HAP-1 (cell line): Measurements from ENCODE around the gene MSX1.

Source experiments
- DNase-seq, 2 experiments: peaks; one replicate each; pipeline ENCODE4 v3.0.0-alpha.2; 2016 to 2020; ENCODE audit warnings: low spot score in 2 of 2
- H3K27me3 ChIP-seq: fragments of 250-450 bp; sonication (Bioruptor Pico); 2 replicates; pipeline ENCODE4 v1.5.1; 2020; ENCODE audit warnings: low read depth, mild to moderate bottlenecking, moderate library complexity
- H3K36me3 ChIP-seq: fragments of 250-450 bp; sonication (Bioruptor Pico); replicated peaks from 2 replicates; pipeline ENCODE4 v1.5.1; 2020; ENCODE audit warnings: mild to moderate bottlenecking
- H3K4me1 ChIP-seq: fragments of 250-450 bp; sonication (Bioruptor Pico); 2 replicates; pipeline ENCODE4 v1.5.1; 2020; ENCODE audit warnings: mild to moderate bottlenecking
- H3K4me3 ChIP-seq: fragments of 250-450 bp; sonication (Bioruptor Pico); 2 replicates; pipeline ENCODE4 v1.5.1; 2020; ENCODE audit warnings: mild to moderate bottlenecking, moderate library complexity
- H3K9me3 ChIP-seq: fragments of 250-450 bp; sonication (Bioruptor Pico); 2 replicates; pipeline ENCODE4 v1.5.1; 2020; ENCODE audit warnings: mild to moderate bottlenecking, moderate library complexity
- in situ Hi-C: fragments of 300-500 bp; cut with MboI; formaldehyde crosslinking; loops from 3 replicates; pipeline ENCODE4 v1.14.3; 2020; ENCODE audit warnings: low sequenced_read_pairs, inconsistent platforms, mixed read lengths

MSX1 gene

DNA sequence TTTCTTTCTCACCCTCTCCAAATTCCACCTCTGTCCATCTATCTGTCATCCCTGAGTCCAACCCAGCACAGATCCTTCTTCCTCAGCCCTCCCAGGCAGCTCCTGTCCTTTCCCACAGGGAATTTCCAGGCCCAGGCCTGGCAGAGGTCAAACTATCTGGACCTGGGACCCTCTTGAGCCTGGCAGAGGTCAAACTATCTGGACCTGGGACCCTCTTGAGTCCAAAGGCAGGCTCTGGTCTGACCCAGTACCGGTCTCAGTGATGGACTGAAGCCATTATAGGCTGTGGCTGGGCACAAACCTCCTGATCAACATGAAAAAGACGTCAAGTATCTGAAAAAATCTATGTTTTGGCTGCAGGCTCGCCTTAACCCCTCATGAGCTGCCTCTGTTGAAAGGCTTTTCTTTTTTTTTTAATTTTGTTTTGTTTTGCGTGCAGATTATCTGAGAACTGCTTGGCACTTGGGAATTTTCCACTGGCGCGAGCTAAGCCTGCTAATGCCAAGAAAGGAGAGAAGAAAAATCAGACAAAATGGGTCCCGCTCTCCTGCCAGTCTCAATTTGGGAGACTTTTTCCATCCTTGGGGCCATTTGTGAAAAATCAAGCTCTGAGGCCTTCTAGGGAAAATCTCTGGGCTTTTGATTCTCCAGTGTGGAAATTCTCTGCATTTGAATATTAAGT is 31.2 kb downstream of the MSX1 start:
- H3K4me1 ChIP-seq = no peaks in the 10 kb centered on the region
- DNase-seq = no peak
- no peak overlapping the region for H3K4me3 ChIP-seq
- no peaks in the 10 kb centered on the region for H3K9me3 ChIP-seq
- peaks cover 7% of the 10 kb centered on the region; the same call in 1 of the 2 replicates for H3K27me3 ChIP-seq
- in situ Hi-C loops = no loop called here
- no peaks in the 10 kb centered on the region for H3K36me3 ChIP-seq

DNA sequence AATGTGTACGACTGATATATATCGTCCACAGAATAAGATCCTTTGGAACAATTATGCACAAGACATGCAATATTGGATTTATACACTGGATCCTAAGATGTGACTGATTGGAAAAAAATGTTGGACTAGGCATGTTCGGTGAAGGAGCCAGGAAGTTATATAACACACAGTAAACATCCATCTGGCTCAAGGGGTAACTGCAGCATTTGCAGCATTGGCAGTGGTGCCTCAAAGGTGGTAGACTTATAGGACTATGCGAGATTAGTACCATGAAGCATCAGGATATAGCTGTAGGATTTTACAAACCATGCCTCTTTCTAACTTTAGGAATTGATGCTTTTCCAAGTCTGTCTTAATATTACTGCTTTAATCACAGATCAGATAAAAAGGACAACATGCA is 34.3 kb downstream of the MSX1 start:
- H3K27me3 ChIP-seq = no peaks in the 10 kb centered on the region
- H3K4me3 ChIP-seq = no peak overlapping the region
- in situ Hi-C loops = no loop called here
- DNase-seq = no peak
- H3K4me1 ChIP-seq = no peaks in the 10 kb centered on the region
- no peaks in the 10 kb centered on the region for H3K9me3 ChIP-seq
- H3K36me3 ChIP-seq = no peaks in the 10 kb centered on the region

DNA sequence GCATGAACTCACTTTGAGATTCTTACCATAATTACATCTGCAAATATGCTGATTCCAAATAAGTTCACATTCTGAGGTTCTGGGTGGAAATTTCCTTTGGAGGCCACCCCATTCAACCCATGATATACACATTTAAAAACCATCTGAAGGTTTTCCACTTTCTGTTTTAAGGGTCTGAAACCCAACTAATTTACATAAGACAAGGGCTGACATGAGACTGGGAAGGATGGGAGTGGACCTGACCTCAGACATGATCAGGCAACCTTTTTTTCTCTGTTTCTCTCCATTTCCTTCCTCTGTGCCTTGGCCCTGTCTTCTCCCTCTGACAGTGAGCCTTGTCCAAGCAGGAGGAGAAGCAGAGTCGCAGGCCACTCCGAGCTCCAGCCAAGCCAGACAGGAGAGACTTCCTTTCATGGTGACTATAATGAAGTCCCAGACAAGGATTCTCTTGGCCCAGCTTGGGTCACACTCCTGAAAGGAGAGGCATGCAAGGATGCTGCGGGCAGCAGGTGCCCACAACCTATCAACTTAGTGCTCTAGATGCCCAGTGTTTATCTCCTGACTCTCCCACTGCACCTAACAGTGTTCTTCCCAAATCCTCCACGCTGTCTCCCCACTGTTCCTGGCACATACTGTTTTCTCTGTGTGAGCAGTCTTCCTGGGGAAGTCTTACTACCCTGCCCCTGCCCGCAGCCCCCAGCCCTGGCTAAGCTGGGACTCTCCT is 39.9 kb downstream of the MSX1 start:
- no peak for DNase-seq
- Histone ChIP-seq H3K4me1 (no peaks in the 10 kb centered on the region), H3K27me3 (no peaks in the 10 kb centered on the region; the same call in none of the 2 replicates), H3K36me3 (no peaks in the 10 kb centered on the region), H3K4me3 (no peak overlapping the region), H3K9me3 (no peaks in the 10 kb centered on the region)
- in situ Hi-C loops = no loop called here

- DNase-seq = no peak
- no peaks in the 10 kb centered on the region for H3K9me3 ChIP-seq
- peaks cover 8% of the 10 kb centered on the region for H3K27me3 ChIP-seq
- in situ Hi-C loops = no loop called here
- H3K4me1 ChIP-seq = no peaks in the 10 kb centered on the region
- H3K36me3 ChIP-seq = no peaks in the 10 kb centered on the region
- no peak overlapping the region for H3K4me3 ChIP-seq
Measured at GRCh38 chr4:4901877-4902276, 42.4 kb downstream of the MSX1 start.

- no peak for DNase-seq
- Histone ChIP-seq H3K4me1 (no peaks in the 10 kb centered on the region), H3K4me3 (no peak overlapping the region), H3K27me3 (no peaks in the 10 kb centered on the region), H3K9me3 (no peaks in the 10 kb centered on the region), H3K36me3 (no peaks in the 10 kb centered on the region)
- in situ Hi-C loops = no loop called here
Measured at GRCh38 chr4:4912155-4912554, 52.7 kb downstream of the MSX1 start.

DNA sequence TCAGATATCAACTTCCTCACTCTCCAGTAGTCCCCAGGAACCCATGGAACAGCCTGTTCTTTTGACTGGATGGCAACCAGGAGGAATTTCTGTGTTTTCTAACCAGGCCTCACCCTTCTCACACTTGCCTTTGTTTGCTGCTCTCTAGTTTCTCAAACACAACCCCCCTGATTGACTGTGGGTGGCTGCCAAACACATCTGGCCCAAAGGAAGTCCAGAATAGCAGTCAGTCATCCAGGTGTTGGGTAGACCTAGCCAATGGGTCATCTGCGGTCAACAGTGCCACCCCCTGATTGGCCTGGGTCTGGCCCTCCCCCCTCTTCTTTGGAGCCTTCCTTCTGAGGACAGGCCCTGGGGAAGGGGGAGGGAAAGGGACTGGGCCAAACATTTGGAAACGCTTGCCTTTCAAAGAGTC is 53.7 kb downstream of the MSX1 start:
- in situ Hi-C loops = no loop called here
- H3K9me3 ChIP-seq = no peaks in the 10 kb centered on the region
- H3K4me1 ChIP-seq = no peaks in the 10 kb centered on the region
- no peaks in the 10 kb centered on the region for H3K27me3 ChIP-seq
- no peak overlapping the region for H3K4me3 ChIP-seq
- DNase-seq = no peak
- H3K36me3 ChIP-seq = no peaks in the 10 kb centered on the region
